ENCODE measurements around the gene PPIL6. TPM values are rescaled to one million over a fixed set of nuclear protein-coding genes. Genes with fewer than 3 reads are reported as not detected.

Gene PPIL6
- 1 to 10 TPM; 1.7 to 7.9 (median 3.2) TPM for total RNA-seq

GRCh38 chr6:109440331-109441068 is at the start of gene PPIL6, which contains the start of gene SMPD2:
PPIL6 (minus strand) TSS chr6:109440628; CDS start chr6:109440590, 38 bp downstream.
SMPD2 (plus strand) TSS chr6:109440724; CDS start chr6:109441122, 398 bp downstream.
- Histone ChIP-seq H3K27ac (peak within 1 kb of the TSS; percentile 95), H3K4me3 (peak within 1 kb of the TSS; percentile 90), H3K9me3 (no peaks in the 10 kb centered on the region), H3K4me1 (peaks cover 30% of the 10 kb centered on the region), H3K36me3 (peaks cover 33% of the 10 kb centered on the region), H3K27me3 (no peaks in the 10 kb centered on the region)
- TF ChIP-seq POLR2AphosphoS5 (IDR thresholded peaks at IDR 0.05) = no peak
- no peak for TF ChIP-seq EP300 (IDR thresholded peaks at IDR 0.05)
- TF ChIP-seq CTCF (IDR thresholded peaks at IDR 0.05) = peak in 1 of 2 donors; percentile 28
- TF ChIP-seq POLR2A (IDR thresholded peaks at IDR 0.05) = peak; percentile 48 to 56
- DNase-seq (ENCODE audit: low spot score in 2 of 2) = peak; percentile 90 to 92
- WGBS = 0% methylated on average over 23 of the region's 102 CpGs

GRCh38 chr6:109488001-109488400 is 47.6 kb upstream of the PPIL6 start:
- DNase-seq (ENCODE audit: low spot score in 2 of 2) = no peak
- Histone ChIP-seq H3K36me3 (no peaks in the 10 kb centered on the region), H3K4me3 (no peak overlapping the region), H3K9me3 (no peaks in the 10 kb centered on the region), H3K4me1 (peaks cover 5% of the 10 kb centered on the region), H3K27me3 (no peaks in the 10 kb centered on the region), H3K27ac (no peak overlapping the region)
- no peak for TF ChIP-seq POLR2A (IDR thresholded peaks at IDR 0.05)
- TF ChIP-seq CTCF (IDR thresholded peaks at IDR 0.05) = no peak
- no peak for TF ChIP-seq EP300 (IDR thresholded peaks at IDR 0.05)
- no peak for TF ChIP-seq POLR2AphosphoS5 (IDR thresholded peaks at IDR 0.05)

DNA sequence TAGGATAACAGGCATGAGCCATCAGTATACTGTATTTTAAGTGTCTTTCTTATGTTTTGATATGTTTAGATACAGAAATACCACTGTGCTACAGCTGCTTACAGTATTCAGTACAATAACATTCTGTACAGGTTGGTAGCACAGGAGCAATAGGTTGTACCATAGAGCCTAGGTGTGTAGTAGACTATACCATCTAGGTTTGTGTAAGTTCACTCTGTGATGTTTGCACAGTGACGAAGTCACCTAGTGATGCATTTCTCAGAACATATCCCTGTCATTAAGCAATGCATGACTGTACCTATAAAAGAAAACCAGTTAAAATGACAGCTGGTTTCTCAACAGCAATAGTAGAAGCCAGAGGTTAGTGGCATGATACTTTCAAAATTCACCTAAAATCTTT is 45.6 kb upstream of the PPIL6 start:
- Histone ChIP-seq H3K9me3 (no peaks in the 10 kb centered on the region), H3K4me1 (peaks cover 20% of the 10 kb centered on the region), H3K27ac (no peak overlapping the region), H3K4me3 (no peak overlapping the region), H3K27me3 (no peaks in the 10 kb centered on the region), H3K36me3 (peaks cover 7% of the 10 kb centered on the region)
- TF ChIP-seq POLR2AphosphoS5 (IDR thresholded peaks at IDR 0.05) = no peak
- TF ChIP-seq EP300 (IDR thresholded peaks at IDR 0.05) = no peak
- no peak for TF ChIP-seq POLR2A (IDR thresholded peaks at IDR 0.05)
- TF ChIP-seq CTCF (IDR thresholded peaks at IDR 0.05) = no peak
- WGBS = 85% methylated on average over 1 of the region's 1 CpG
- DNase-seq (ENCODE audit: low spot score in 2 of 2) = no peak

GRCh38 chr6:109485266-109485935 is 45.0 kb upstream of the PPIL6 start:
- WGBS = 80% methylated on average over 3 of the region's 3 CpGs
- Histone ChIP-seq H3K4me1 (peaks cover 27% of the 10 kb centered on the region), H3K4me3 (no peak overlapping the region), H3K27ac (no peak overlapping the region), H3K27me3 (no peaks in the 10 kb centered on the region), H3K9me3 (no peaks in the 10 kb centered on the region), H3K36me3 (peaks cover 8% of the 10 kb centered on the region)
- no peak for DNase-seq (ENCODE audit: low spot score in 2 of 2)
- TF ChIP-seq POLR2AphosphoS5 (IDR thresholded peaks at IDR 0.05) (no peak), EP300 (IDR thresholded peaks at IDR 0.05) (no peak), POLR2A (IDR thresholded peaks at IDR 0.05) (no peak), CTCF (IDR thresholded peaks at IDR 0.05) (no peak)

- Histone ChIP-seq H3K4me3 (no peak overlapping the region), H3K27me3 (no peaks in the 10 kb centered on the region), H3K4me1 (peaks cover 37% of the 10 kb centered on the region), H3K27ac (peak overlapping the region; percentile 95), H3K36me3 (peaks cover 8% of the 10 kb centered on the region), H3K9me3 (no peaks in the 10 kb centered on the region)
- TF ChIP-seq CTCF (IDR thresholded peaks at IDR 0.05) = no peak
- no peak for TF ChIP-seq EP300 (IDR thresholded peaks at IDR 0.05)
- no peak for DNase-seq (ENCODE audit: low spot score in 2 of 2)
- 37% methylated on average over 3 of the region's 3 CpGs for WGBS
Observed at GRCh38 chr6:109484122-109484521, 43.7 kb upstream of the PPIL6 start.

All from suprapubic skin (tissue), 4 donors.